ENCODE data around the gene INTS4.
A peak's percentile ranks its signal among the peaks of the same experiment; 100 is the strongest.
"Not testable (repeated sequence)": the region's sequence is repeated elsewhere in the genome, so short reads cannot be mapped to it uniquely, and the experiment has no call there.

Gene INTS4

GRCh38 chr11:77959434-77959833 lies 35.0 kb downstream of the INTS4 start:
- DNase-seq (ENCODE audit: low spot score), result no peak

- not testable (repeated sequence) for DNase-seq (ENCODE audit: low spot score)
Observed at GRCh38 chr11:77958583-77959177, 35.8 kb downstream of the INTS4 start.

- not testable (repeated sequence) for DNase-seq (ENCODE audit: low spot score)
Observed at GRCh38 chr11:77943296-77943695, 51.2 kb downstream of the INTS4 start.

GRCh38 chr11:77942465-77942864 lies 52.0 kb downstream of the INTS4 start:
- DNase-seq (ENCODE audit: low spot score), result not testable (repeated sequence)

- not testable (repeated sequence) for DNase-seq (ENCODE audit: low spot score)
Observed at GRCh38 chr11:77933596-77933995, 60.9 kb downstream of the INTS4 start.

- DNase-seq (ENCODE audit: low spot score), result not testable (repeated sequence)
Observed at GRCh38 chr11:77930334-77931208, 63.9 kb downstream of the INTS4 start.

- DNase-seq (ENCODE audit: low spot score), result not testable (repeated sequence)
Observed at GRCh38 chr11:77917713-77918112, 76.8 kb downstream of the INTS4 start.

GRCh38 chr11:77914307-77914791 lies 80.1 kb downstream of the INTS4 start:
- not testable (repeated sequence) for DNase-seq (ENCODE audit: low spot score)

GRCh38 chr11:77913608-77914306 lies 80.7 kb downstream of the INTS4 start:
- not testable (repeated sequence) for DNase-seq (ENCODE audit: low spot score)

GRCh38 chr11:77910828-77911227 lies 83.6 kb downstream of the INTS4 start:
- DNase-seq (ENCODE audit: low spot score), result not testable (repeated sequence)

- DNase-seq (ENCODE audit: low spot score), result no peak
Observed at GRCh38 chr11:77909277-77909676, 85.2 kb downstream of the INTS4 start.

GRCh38 chr11:77908835-77909234 lies 85.6 kb downstream of the INTS4 start:
- DNase-seq (ENCODE audit: low spot score), result peak; percentile 80

- not testable (repeated sequence) for DNase-seq (ENCODE audit: low spot score)
Observed at GRCh38 chr11:77894949-77895348, 99.5 kb downstream of the INTS4 start.

- DNase-seq (ENCODE audit: low spot score), result not testable (repeated sequence)
Observed at GRCh38 chr11:77891703-77892102, 102.8 kb downstream of the INTS4 start.

- DNase-seq (ENCODE audit: low spot score), result not testable (repeated sequence)
Observed at GRCh38 chr11:77891256-77891655, 103.2 kb downstream of the INTS4 start.

- DNase-seq (ENCODE audit: low spot score), result not testable (repeated sequence)
Observed at GRCh38 chr11:77890619-77891056, 103.8 kb downstream of the INTS4 start.

GRCh38 chr11:77890100-77890614 lies 104.3 kb downstream of the INTS4 start:
- not testable (repeated sequence) for DNase-seq (ENCODE audit: low spot score)

GRCh38 chr11:77889045-77889444 lies 105.4 kb downstream of the INTS4 start:
- not testable (repeated sequence) for DNase-seq (ENCODE audit: low spot score)

- DNase-seq (ENCODE audit: low spot score), result no peak
Observed at GRCh38 chr11:77886401-77886800, 108.1 kb downstream of the INTS4 start.

- no peak for DNase-seq (ENCODE audit: low spot score)
Observed at GRCh38 chr11:77884829-77885190, 109.7 kb downstream of the INTS4 start.

- no peak for DNase-seq (ENCODE audit: low spot score)
Observed at GRCh38 chr11:77884186-77884828, 110.2 kb downstream of the INTS4 start.
